Nephron (organoid): ENCODE data around the gene PPIL6.

Experiments
- H3K27ac Mint-ChIP-seq, 3 experiments: 2 replicates each; pipeline ENCODE4 v1.8.0; 2020; ENCODE audit warnings: mixed read lengths in 3 of 3, mild to moderate bottlenecking in 2 of 3, moderate library complexity in 1 of 3
- H3K27me3 Mint-ChIP-seq: 2 replicates; pipeline ENCODE4 v1.8.0; 2021; ENCODE audit warnings: low read depth, mild to moderate bottlenecking, moderate library complexity, mixed read lengths
- H3K36me3 Mint-ChIP-seq: 2 replicates; pipeline ENCODE4 v1.8.0; 2020; ENCODE audit warnings: low read depth, mixed read lengths
- H3K4me1 Mint-ChIP-seq: 2 replicates; pipeline ENCODE4 v1.8.0; 2020; ENCODE audit warnings: mixed read lengths
- H3K4me3 Mint-ChIP-seq, 3 experiments: 2 replicates each; pipeline ENCODE4 v1.8.0; 2020; ENCODE audit warnings: mild to moderate bottlenecking in 3 of 3, mixed read lengths in 3 of 3, moderate library complexity in 2 of 3
- H3K9me3 Mint-ChIP-seq: 2 replicates; pipeline ENCODE4 v1.8.0; 2020; ENCODE audit warnings: mixed read lengths
- TF ChIP-seq, protein P1 (sequence below), 3 experiments: fragments of 200-600 bp; sonication (generic); IDR thresholded peaks; one replicate each; pipeline ENCODE4 v1.5.0; 2021; ENCODE audit warnings: antibody characterized with exemption in 3 of 3; ENCODE audit not compliant: unreplicated experiment in 3 of 3

Gene PPIL6

DNA sequence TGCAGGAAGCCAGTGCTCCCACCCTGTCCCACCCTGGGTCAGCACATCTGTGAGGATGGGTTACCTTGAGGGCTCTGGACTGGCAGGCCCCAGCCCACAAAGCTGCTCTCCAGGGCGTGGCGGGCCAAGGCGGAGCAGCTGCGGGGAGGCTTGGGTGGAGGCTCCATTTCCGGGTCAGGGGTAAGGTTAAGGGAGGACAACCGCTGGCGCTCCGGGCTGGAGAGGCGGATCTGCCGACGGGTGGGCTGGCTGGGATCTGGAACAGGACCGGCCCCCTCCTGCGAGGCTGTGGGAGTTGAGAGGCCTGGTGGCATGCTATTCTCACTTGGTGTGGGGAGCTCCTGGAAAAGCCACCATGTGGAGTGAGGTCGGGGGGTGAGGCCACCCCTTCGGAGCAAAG lies 5.6 kb upstream of the PPIL6 start:
- Mint-ChIP-seq H3K36me3 (peaks cover 13% of the 10 kb centered on the region), H3K4me1 (peaks cover 16% of the 10 kb centered on the region), H3K27ac (no peak overlapping the region), H3K9me3 (no peaks in the 10 kb centered on the region), H3K4me3 (no peak overlapping the region), H3K27me3 (no peaks in the 10 kb centered on the region)
- TF ChIP-seq, protein P1, sequence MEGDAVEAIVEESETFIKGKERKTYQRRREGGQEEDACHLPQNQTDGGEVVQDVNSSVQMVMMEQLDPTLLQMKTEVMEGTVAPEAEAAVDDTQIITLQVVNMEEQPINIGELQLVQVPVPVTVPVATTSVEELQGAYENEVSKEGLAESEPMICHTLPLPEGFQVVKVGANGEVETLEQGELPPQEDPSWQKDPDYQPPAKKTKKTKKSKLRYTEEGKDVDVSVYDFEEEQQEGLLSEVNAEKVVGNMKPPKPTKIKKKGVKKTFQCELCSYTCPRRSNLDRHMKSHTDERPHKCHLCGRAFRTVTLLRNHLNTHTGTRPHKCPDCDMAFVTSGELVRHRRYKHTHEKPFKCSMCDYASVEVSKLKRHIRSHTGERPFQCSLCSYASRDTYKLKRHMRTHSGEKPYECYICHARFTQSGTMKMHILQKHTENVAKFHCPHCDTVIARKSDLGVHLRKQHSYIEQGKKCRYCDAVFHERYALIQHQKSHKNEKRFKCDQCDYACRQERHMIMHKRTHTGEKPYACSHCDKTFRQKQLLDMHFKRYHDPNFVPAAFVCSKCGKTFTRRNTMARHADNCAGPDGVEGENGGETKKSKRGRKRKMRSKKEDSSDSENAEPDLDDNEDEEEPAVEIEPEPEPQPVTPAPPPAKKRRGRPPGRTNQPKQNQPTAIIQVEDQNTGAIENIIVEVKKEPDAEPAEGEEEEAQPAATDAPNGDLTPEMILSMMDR (IDR thresholded peaks at IDR 0.05; ENCODE audit: unreplicated experiment in 3 of 3): no peak

- no peaks in the 10 kb centered on the region for H3K27me3 Mint-ChIP-seq
- H3K9me3 Mint-ChIP-seq: no peaks in the 10 kb centered on the region
- H3K4me3 Mint-ChIP-seq: no peak overlapping the region
- H3K4me1 Mint-ChIP-seq: peaks cover 12% of the 10 kb centered on the region
- H3K27ac Mint-ChIP-seq: no peak overlapping the region
- peaks cover 9% of the 10 kb centered on the region for H3K36me3 Mint-ChIP-seq
- TF ChIP-seq, protein P1 (IDR thresholded peaks at IDR 0.05; ENCODE audit: unreplicated experiment in 3 of 3): no peak
Observed at GRCh38 chr6:109445382-109445781, 5.0 kb upstream of the PPIL6 start.

- Mint-ChIP-seq H3K4me3 (peak overlapping the region in 2 of 3 experiments; percentile 97 to 98), H3K9me3 (no peaks in the 10 kb centered on the region)
Observed at GRCh38 chr6:109443425-109443950, 3.1 kb upstream of the PPIL6 start.

DNA sequence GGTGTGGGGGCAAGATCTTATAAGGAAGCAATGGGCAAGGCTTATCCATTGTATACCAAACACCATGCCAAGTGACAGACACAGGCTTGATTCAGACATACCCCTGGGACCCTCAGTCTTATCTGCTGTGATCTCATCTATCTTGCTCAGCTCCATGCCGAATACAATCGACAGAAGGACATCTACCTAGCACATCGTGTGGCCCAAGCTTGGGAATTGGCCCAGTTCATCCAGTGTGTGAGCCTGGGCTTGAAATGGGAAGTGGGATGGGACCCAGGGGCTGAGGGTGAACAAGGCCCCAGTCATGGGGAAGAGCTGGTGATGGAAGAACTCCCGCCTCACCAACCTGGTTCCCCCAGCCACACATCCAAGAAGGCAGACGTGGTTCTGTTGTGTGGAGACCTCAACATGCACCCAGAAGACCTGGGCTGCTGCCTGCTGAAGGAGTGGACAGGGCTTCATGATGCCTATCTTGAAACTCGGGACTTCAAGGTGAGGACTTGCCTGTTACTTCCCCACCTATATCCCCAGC lies 2.0 kb upstream of the PPIL6 start:
- H3K4me1 Mint-ChIP-seq: peaks cover 17% of the 10 kb centered on the region
- H3K4me3 Mint-ChIP-seq: peak overlapping the region; percentile 97 to 98 (median 97)
- no peaks in the 10 kb centered on the region for H3K9me3 Mint-ChIP-seq
- H3K36me3 Mint-ChIP-seq: peaks cover 9% of the 10 kb centered on the region
- no peaks in the 10 kb centered on the region for H3K27me3 Mint-ChIP-seq
- TF ChIP-seq, protein P1 (IDR thresholded peaks at IDR 0.05; ENCODE audit: unreplicated experiment in 3 of 3): no peak
- no peak overlapping the region for H3K27ac Mint-ChIP-seq

More at GRCh38 chr6:109443425-109443950, 3.1 kb upstream of the PPIL6 start:
- no peaks in the 10 kb centered on the region for H3K27me3 Mint-ChIP-seq
- H3K27ac Mint-ChIP-seq: no peak overlapping the region
- TF ChIP-seq, protein P1 (IDR thresholded peaks at IDR 0.05; ENCODE audit: unreplicated experiment in 3 of 3): no peak
- H3K4me1 Mint-ChIP-seq: peaks cover 17% of the 10 kb centered on the region
- peaks cover 9% of the 10 kb centered on the region for H3K36me3 Mint-ChIP-seq

- H3K9me3 Mint-ChIP-seq: no peaks in the 10 kb centered on the region
- peaks cover 17% of the 10 kb centered on the region for H3K4me1 Mint-ChIP-seq
- H3K36me3 Mint-ChIP-seq: peaks cover 9% of the 10 kb centered on the region
Observed at GRCh38 chr6:109441069-109441816, 815 bp upstream of the PPIL6 start.

More at GRCh38 chr6:109441069-109441816, 815 bp upstream of the PPIL6 start:
- H3K27ac Mint-ChIP-seq: peak overlapping the region; percentile 77 to 90 (median 85)
- H3K4me3 Mint-ChIP-seq: peak overlapping the region; percentile 97 to 98 (median 97)
- TF ChIP-seq, protein P1 (IDR thresholded peaks at IDR 0.05; ENCODE audit: unreplicated experiment in 3 of 3): peak in 2 of 3 experiments; percentile 14 to 35
- H3K27me3 Mint-ChIP-seq: no peaks in the 10 kb centered on the region
